ENCODE measurements around the gene MRPS22. TPM values are rescaled to one million over a fixed set of nuclear protein-coding genes. Genes with fewer than 3 reads are reported as not detected.
A peak's percentile ranks its signal among the peaks of the same experiment; 100 is the strongest.

The MRPS22 gene
- total and polyA plus RNA-seq, 2 of the 13 experiments (the other 11 are each of a cell fraction or from before 2014, with no cell fraction given): 52.7 to 113 TPM

GRCh38 chr3:139343895-139344856, at the start of gene MRPS22 (continued):
- TF ChIP-seq HMGXB3 (CRISPR knock-in tag; IDR thresholded peaks at IDR 0.05; ENCODE audit: borderline replicate concordance): no peak
- peak; percentile 38; the same call in 1 of the 2 replicates for TF ChIP-seq ZNF331 (CRISPR knock-in tag; IDR thresholded peaks at IDR 0.05)
- no peak for TF ChIP-seq ZNF101 (CRISPR knock-in tag; IDR thresholded peaks at IDR 0.05; ENCODE audit: borderline replicate concordance, low read depth)
- no peak for TF ChIP-seq HOXD1 (CRISPR knock-in tag; IDR thresholded peaks at IDR 0.05)
- TF ChIP-seq NFATC3 (CRISPR knock-in tag; IDR thresholded peaks at IDR 0.05): no peak
- peak; percentile 75; the same call in 1 of the 2 replicates for TF ChIP-seq ZFP82 (CRISPR knock-in tag; IDR thresholded peaks at IDR 0.05; ENCODE audit: borderline replicate concordance)
- no peak for TF ChIP-seq ZNF383 (CRISPR knock-in tag; IDR thresholded peaks at IDR 0.05; ENCODE audit: borderline replicate concordance)
- no peak for TF ChIP-seq ZNF17 (CRISPR knock-in tag; IDR thresholded peaks at IDR 0.05)
- TF ChIP-seq ZSCAN5A (CRISPR knock-in tag; IDR thresholded peaks at IDR 0.05; ENCODE audit: borderline replicate concordance): no peak
- TF ChIP-seq HIC2 (CRISPR knock-in tag; IDR thresholded peaks at IDR 0.05; ENCODE audit: low read depth): no peak
- no peak for TF ChIP-seq ATF6 (CRISPR knock-in tag; conservative IDR thresholded peaks at IDR 0.05)
- no peak; the same call in 1 of the 2 replicates for TF ChIP-seq ZNF850 (CRISPR knock-in tag; conservative IDR thresholded peaks at IDR 0.05)
- no peak for TF ChIP-seq E2F2 (CRISPR knock-in tag; IDR thresholded peaks at IDR 0.05; ENCODE audit: borderline replicate concordance)

Measured in HepG2 (cell line).